ENCODE data around the gene THSD7B. TPM values are rescaled to one million over a fixed set of nuclear protein-coding genes. Genes with fewer than 3 reads are reported as not detected.

THSD7B gene
- total and polyA plus RNA-seq, 2 experiments from 2014 or later: 0.86 to 3.8 TPM

- no peaks in the 10 kb centered on the region for H4K20me1 ChIP-seq (replicated peaks; ENCODE audit: insufficient read depth)
- H3K27me3 Mint-ChIP-seq (ENCODE audit: insufficient read depth, low read depth, poor library complexity): no peaks in the 10 kb centered on the region
- H3K36me3 Mint-ChIP-seq (ENCODE audit: low read depth): no peaks in the 10 kb centered on the region; the same call in 2 of the 3 replicates
- no peak overlapping the region for H2AFZ ChIP-seq
- H3K27ac ChIP-seq (ENCODE audit: low read depth): no peak overlapping the region
- H3K4me2 ChIP-seq: no peak overlapping the region
- no peaks in the 10 kb centered on the region for H3K4me1 ChIP-seq (ENCODE audit: insufficient read depth)
- H3F3A ChIP-seq (replicated peaks; ENCODE audit: low read depth): no peaks in the 10 kb centered on the region
- peaks cover 4% of the 10 kb centered on the region; the same call in 1 of the 2 replicates for H3K9me2 ChIP-seq (ENCODE audit: insufficient read depth)
- H3K9me3 Mint-ChIP-seq: peaks cover 16% of the 10 kb centered on the region; the same call in 2 of the 3 replicates
- no peak overlapping the region for H3K4me3 Mint-ChIP-seq
- ATAC-seq (no peak), DNase-seq (ENCODE audit: low spot score) (no peak)
- H3K4me1 Mint-ChIP-seq: peaks cover 11% of the 10 kb centered on the region
- no peaks in the 10 kb centered on the region for H3K27me3 ChIP-seq (ENCODE audit: insufficient read depth)
- H3K27ac Mint-ChIP-seq: no peak overlapping the region
- no peak overlapping the region for H3K4me3 ChIP-seq
- H3K36me3 ChIP-seq (ENCODE audit: insufficient read depth): no peaks in the 10 kb centered on the region
- TF ChIP-seq CREB1 (CRISPR knock-in tag; IDR thresholded peaks at IDR 0.05; ENCODE audit: low read depth): no peak
- TF ChIP-seq ZNF114 (CRISPR knock-in tag; IDR thresholded peaks at IDR 0.05): no peak
- no peak for TF ChIP-seq ZNF331 (CRISPR knock-in tag; IDR thresholded peaks at IDR 0.05; ENCODE audit: low read depth)
- TF ChIP-seq ETS1 (IDR thresholded peaks at IDR 0.05): no peak
- no peaks in the 10 kb centered on the region for H3K79me2 ChIP-seq (replicated peaks; ENCODE audit: insufficient read depth)
These were observed 956.4 kb downstream of the THSD7B start for GRCh38 chr2:137721733-137722132.

- Mint-ChIP-seq H3K4me3 (no peak overlapping the region), H3K27me3 (ENCODE audit: insufficient read depth, low read depth, poor library complexity) (no peaks in the 10 kb centered on the region), H3K9me3 (peaks cover 13% of the 10 kb centered on the region; the same call in 1 of the 3 replicates), H3K36me3 (ENCODE audit: low read depth) (no peaks in the 10 kb centered on the region), H3K4me1 (peaks cover 28% of the 10 kb centered on the region), H3K27ac (no peak overlapping the region)
- Histone ChIP-seq H3K4me1 (ENCODE audit: insufficient read depth) (no peaks in the 10 kb centered on the region), H3K27me3 (ENCODE audit: insufficient read depth) (no peaks in the 10 kb centered on the region), H3K9me2 (ENCODE audit: insufficient read depth) (peaks cover 4% of the 10 kb centered on the region; the same call in 1 of the 2 replicates), H4K20me1 (replicated peaks; ENCODE audit: insufficient read depth) (no peaks in the 10 kb centered on the region), H3F3A (replicated peaks; ENCODE audit: low read depth) (no peaks in the 10 kb centered on the region), H3K4me3 (no peak overlapping the region), H2AFZ (no peak overlapping the region), H3K36me3 (ENCODE audit: insufficient read depth) (no peaks in the 10 kb centered on the region), H3K27ac (ENCODE audit: low read depth) (no peak overlapping the region), H3K79me2 (replicated peaks; ENCODE audit: insufficient read depth) (no peaks in the 10 kb centered on the region), H3K4me2 (no peak overlapping the region)
- no peak for ATAC-seq
- DNase-seq (ENCODE audit: low spot score): no peak
- TF ChIP-seq JUNB (IDR thresholded peaks at IDR 0.05; ENCODE audit: unreplicated experiment) (no peak), CREB1 (CRISPR knock-in tag; IDR thresholded peaks at IDR 0.05; ENCODE audit: low read depth) (no peak), EZH2 (IDR thresholded peaks at IDR 0.05; ENCODE audit: low read depth, unreplicated experiment) (no peak), ZNF114 (CRISPR knock-in tag; IDR thresholded peaks at IDR 0.05) (no peak), POLR2AphosphoS5 (IDR thresholded peaks at IDR 0.05; ENCODE audit: low read depth) (no peak), EZH2phosphoT487 (IDR thresholded peaks at IDR 0.05; ENCODE audit: unreplicated experiment) (no peak), NANOG (IDR thresholded peaks at IDR 0.05; ENCODE audit: borderline replicate concordance) (no peak), CTCF (conservative IDR thresholded peaks at IDR 0.05; ENCODE audit: low read depth in 2 of 2) (no peak), ZNF462 (CRISPR knock-in tag; IDR thresholded peaks at IDR 0.05) (no peak), ZNF331 (CRISPR knock-in tag; IDR thresholded peaks at IDR 0.05; ENCODE audit: low read depth) (no peak)
These were observed 959.6 kb downstream of the THSD7B start for GRCh38 chr2:137724912-137725311.
